GM13976 (cell line): ENCODE results near the gene PSG6.
"Not testable (repeated sequence)": the region's sequence is repeated elsewhere in the genome, so short reads cannot be mapped to it uniquely, and the experiment has no call there.

ENCODE experiments used
- DNase-seq: peaks from one replicate; pipeline ENCODE4 v3.0.0; 2012; ENCODE audit warnings: low spot score
- CTCF ChIP-seq: IDR thresholded peaks from 2 replicates; pipeline ENCODE4 v1.5.1; 2012; ENCODE audit warnings: borderline replicate concordance, mild to moderate bottlenecking; ENCODE audit not compliant: insufficient read depth; ENCODE audit errors: extremely low read depth, missing control alignments, control extremely low read depth
- in situ Hi-C: fragments of 300-500 bp; cut with MboI; formaldehyde crosslinking; loops from one replicate; pipeline ENCODE4 v1.12.0; 2022; ENCODE audit warnings: low sequenced_read_pairs, mixed read lengths, inconsistent platforms; ENCODE audit not compliant: unreplicated experiment

PSG6 gene

GRCh38 chr19:42917634-42918033, at the start of gene PSG6:
Gene PSG6, minus strand, starts transcription at chr19:42917894. Its CDS starts 102 bp downstream, at chr19:42917792.
- DNase-seq, in situ Hi-C loops: not testable (repeated sequence)

- TF ChIP-seq CTCF = no peak
- in situ Hi-C loops = no loop called here
- DNase-seq = no peak
Measured at GRCh38 chr19:42965176-42965575, 47.5 kb upstream of the PSG6 start.

GRCh38 chr19:42961119-42961518, 43.4 kb upstream of the PSG6 start:
- in situ Hi-C loops = no loop called here
- no peak for DNase-seq
- TF ChIP-seq CTCF = no peak

- in situ Hi-C loops, DNase-seq: not testable (repeated sequence)
Measured at GRCh38 chr19:42952126-42952525, 34.4 kb upstream of the PSG6 start.

GRCh38 chr19:42951476-42951875, 33.8 kb upstream of the PSG6 start:
- in situ Hi-C loops, DNase-seq: not testable (repeated sequence)

GRCh38 chr19:42942187-42942789, 24.6 kb upstream of the PSG6 start:
- in situ Hi-C loops = no loop called here
- TF ChIP-seq CTCF = no peak
- no peak for DNase-seq

- DNase-seq, in situ Hi-C loops: not testable (repeated sequence)
Measured at GRCh38 chr19:42937107-42937506, 19.4 kb upstream of the PSG6 start, which contains the start of gene PSG7. Gene PSG7, minus strand, starts transcription at chr19:42937207. Its CDS starts 131 bp downstream, at chr19:42937076.

GRCh38 chr19:42934726-42935125, 17.0 kb upstream of the PSG6 start:
- in situ Hi-C loops = not testable (repeated sequence)

GRCh38 chr19:42934183-42934582, 16.5 kb upstream of the PSG6 start:
- not testable (repeated sequence) for DNase-seq

More at GRCh38 chr19:42934726-42935125, 17.0 kb upstream of the PSG6 start:
- DNase-seq = not testable (repeated sequence)

GRCh38 chr19:42933412-42933811, 15.7 kb upstream of the PSG6 start:
- DNase-seq, in situ Hi-C loops: not testable (repeated sequence)

More at GRCh38 chr19:42934183-42934582, 16.5 kb upstream of the PSG6 start:
- in situ Hi-C loops = not testable (repeated sequence)

GRCh38 chr19:42932485-42933101, 14.9 kb upstream of the PSG6 start:
- in situ Hi-C loops, DNase-seq: not testable (repeated sequence)

GRCh38 chr19:42930214-42930613, 12.5 kb upstream of the PSG6 start:
- in situ Hi-C loops, DNase-seq: not testable (repeated sequence)
